HS-5 (cell line): Measurements from ENCODE around the gene CXCR5.

Experiments used
- DNase-seq: peaks from one replicate; pipeline ENCODE4 v3.0.0-alpha.2; 2012; ENCODE audit warnings: low read depth

Gene CXCR5

GRCh38 chr11:118898400-118899295, 15.0 kb downstream of the CXCR5 start:
- DNase-seq = no peak

- DNase-seq = no peak
Measured at GRCh38 chr11:118899296-118899688, 15.6 kb downstream of the CXCR5 start.

GRCh38 chr11:118899706-118900360, 16.1 kb downstream of the CXCR5 start:
- DNase-seq = no peak

GRCh38 chr11:118900535-118901384, 17.1 kb downstream of the CXCR5 start:
- DNase-seq = no peak

GRCh38 chr11:118901494-118902335, 18.0 kb downstream of the CXCR5 start:
- DNase-seq = no peak

- no peak for DNase-seq
Measured at GRCh38 chr11:118902336-118903203, 18.9 kb downstream of the CXCR5 start.

- no peak for DNase-seq
Measured at GRCh38 chr11:118903204-118904015, 19.7 kb downstream of the CXCR5 start.

GRCh38 chr11:118907051-118908042, 23.7 kb downstream of the CXCR5 start:
- no peak for DNase-seq

- no peak for DNase-seq
Measured at GRCh38 chr11:118908264-118908663, 24.6 kb downstream of the CXCR5 start.

GRCh38 chr11:118908901-118909618, 25.4 kb downstream of the CXCR5 start:
- no peak for DNase-seq

GRCh38 chr11:118909619-118910308, 26.1 kb downstream of the CXCR5 start:
- no peak for DNase-seq

GRCh38 chr11:118910309-118911112, 26.8 kb downstream of the CXCR5 start:
- no peak for DNase-seq

GRCh38 chr11:118911113-118911879, 27.6 kb downstream of the CXCR5 start:
- no peak for DNase-seq

- peak; percentile 73 for DNase-seq
Measured at GRCh38 chr11:118911880-118912741, 28.4 kb downstream of the CXCR5 start.
